ENCODE results near the gene ZNF394. TPM values are rescaled to one million over a fixed set of nuclear protein-coding genes. Genes with fewer than 3 reads are reported as not detected.
"Not testable (repeated sequence)": the region's sequence is repeated elsewhere in the genome, so short reads cannot be mapped to it uniquely, and the experiment has no call there.

Gene ZNF394
- total RNA-seq: 38.1 and 38.7 TPM in 2 replicates

- Mint-ChIP-seq H3K4me3 (peak within 1 kb of the TSS; percentile 97), H3K9me3 (peaks cover 6% of the 10 kb centered on the region), H3K4me1 (peaks cover 18% of the 10 kb centered on the region)
Observed at GRCh38 chr7:99499721-99500636, at the start of gene ZNF394. TSS of gene ZNF394 (minus strand) at chr7:99500281. CDS start at chr7:99500093, 188 bp downstream.

GRCh38 chr7:99549545-99549944 is 49.5 kb upstream of the ZNF394 start:
- peaks cover 18% of the 10 kb centered on the region for H3K4me1 Mint-ChIP-seq
- H3K4me3 Mint-ChIP-seq: not testable (repeated sequence)

More at GRCh38 chr7:99499721-99500636, at the start of gene ZNF394:
- peaks cover 48% of the 10 kb centered on the region for H3K36me3 Mint-ChIP-seq (ENCODE audit: low read depth)
- DNase-seq: peak; percentile 97
- no peaks in the 10 kb centered on the region for H3K27me3 Mint-ChIP-seq
- peak within 1 kb of the TSS; percentile 99 for H3K27ac Mint-ChIP-seq
- intact Hi-C loops (cut with micrococcal nuclease): loop anchor here (1.0 kb wide), 2 partner anchors 28 to 52 kb away; partner anchors contain the start of genes FAM200A and ZNF789

GRCh38 chr7:99545308-99545707 is 45.2 kb upstream of the ZNF394 start:
- H3K27ac Mint-ChIP-seq; intact Hi-C loops (cut with micrococcal nuclease); DNase-seq; H3K4me3 Mint-ChIP-seq; H3K27me3 Mint-ChIP-seq; H3K4me1 Mint-ChIP-seq: not testable (repeated sequence)
- Mint-ChIP-seq H3K9me3 (peaks cover 11% of the 10 kb centered on the region), H3K36me3 (ENCODE audit: low read depth) (peaks cover 47% of the 10 kb centered on the region)

More at GRCh38 chr7:99549545-99549944, 49.5 kb upstream of the ZNF394 start:
- intact Hi-C loops (cut with micrococcal nuclease); H3K9me3 Mint-ChIP-seq; DNase-seq; H3K27me3 Mint-ChIP-seq; H3K27ac Mint-ChIP-seq: not testable (repeated sequence)
- H3K36me3 Mint-ChIP-seq (ENCODE audit: low read depth): peaks cover 50% of the 10 kb centered on the region

GRCh38 chr7:99543916-99544315 is 43.8 kb upstream of the ZNF394 start:
- H3K4me1 Mint-ChIP-seq: no peaks in the 10 kb centered on the region
- H3K27ac Mint-ChIP-seq: no peak overlapping the region
- peaks cover 11% of the 10 kb centered on the region for H3K9me3 Mint-ChIP-seq
- no peak for DNase-seq
- no peaks in the 10 kb centered on the region for H3K27me3 Mint-ChIP-seq
- intact Hi-C loops (cut with micrococcal nuclease): no loop called here
- H3K4me3 Mint-ChIP-seq: no peak overlapping the region
- H3K36me3 Mint-ChIP-seq (ENCODE audit: low read depth): peaks cover 38% of the 10 kb centered on the region

- no peaks in the 10 kb centered on the region for H3K27me3 Mint-ChIP-seq
- H3K4me1 Mint-ChIP-seq: no peaks in the 10 kb centered on the region
- intact Hi-C loops (cut with micrococcal nuclease): no loop called here
- no peak overlapping the region for H3K27ac Mint-ChIP-seq
- H3K9me3 Mint-ChIP-seq: peaks cover 13% of the 10 kb centered on the region
- no peak overlapping the region for H3K4me3 Mint-ChIP-seq
- H3K36me3 Mint-ChIP-seq (ENCODE audit: low read depth): peaks cover 33% of the 10 kb centered on the region
- DNase-seq: peak; percentile 44
Observed at GRCh38 chr7:99543081-99543671, 43.1 kb upstream of the ZNF394 start.

GRCh38 chr7:99541212-99541611 is 41.1 kb upstream of the ZNF394 start:
- DNase-seq: no peak
- H3K4me1 Mint-ChIP-seq: no peaks in the 10 kb centered on the region
- no peak overlapping the region for H3K4me3 Mint-ChIP-seq
- no peaks in the 10 kb centered on the region for H3K27me3 Mint-ChIP-seq
- no peak overlapping the region for H3K27ac Mint-ChIP-seq
- peaks cover 21% of the 10 kb centered on the region for H3K9me3 Mint-ChIP-seq
- intact Hi-C loops (cut with micrococcal nuclease): no loop called here
- peaks cover 22% of the 10 kb centered on the region for H3K36me3 Mint-ChIP-seq (ENCODE audit: low read depth)

GRCh38 chr7:99540542-99540941 is 40.5 kb upstream of the ZNF394 start:
- DNase-seq: peak; percentile 47
- Mint-ChIP-seq H3K4me1 (no peaks in the 10 kb centered on the region), H3K4me3 (no peak overlapping the region), H3K27me3 (no peaks in the 10 kb centered on the region), H3K36me3 (ENCODE audit: low read depth) (peaks cover 25% of the 10 kb centered on the region), H3K9me3 (peaks cover 21% of the 10 kb centered on the region), H3K27ac (no peak overlapping the region)
- intact Hi-C loops (cut with micrococcal nuclease): no loop called here

- Mint-ChIP-seq H3K36me3 (ENCODE audit: low read depth) (peaks cover 25% of the 10 kb centered on the region), H3K4me3 (no peak overlapping the region), H3K9me3 (peaks cover 25% of the 10 kb centered on the region), H3K27ac (no peak overlapping the region), H3K27me3 (no peaks in the 10 kb centered on the region), H3K4me1 (no peaks in the 10 kb centered on the region)
- no peak for DNase-seq
- intact Hi-C loops (cut with micrococcal nuclease): no loop called here
Observed at GRCh38 chr7:99539213-99539811, 39.2 kb upstream of the ZNF394 start.

- Mint-ChIP-seq H3K9me3 (peaks cover 22% of the 10 kb centered on the region), H3K27ac (no peak overlapping the region), H3K4me3 (no peak overlapping the region), H3K36me3 (ENCODE audit: low read depth) (peaks cover 45% of the 10 kb centered on the region), H3K27me3 (no peaks in the 10 kb centered on the region), H3K4me1 (no peaks in the 10 kb centered on the region)
- intact Hi-C loops (cut with micrococcal nuclease): no loop called here
- no peak for DNase-seq
Observed at GRCh38 chr7:99535667-99536066, 35.6 kb upstream of the ZNF394 start.

- Mint-ChIP-seq H3K27ac (no peak overlapping the region), H3K27me3 (no peaks in the 10 kb centered on the region), H3K4me1 (no peaks in the 10 kb centered on the region), H3K36me3 (ENCODE audit: low read depth) (peaks cover 80% of the 10 kb centered on the region), H3K4me3 (no peak overlapping the region), H3K9me3 (peaks cover 9% of the 10 kb centered on the region)
- DNase-seq: no peak
- intact Hi-C loops (cut with micrococcal nuclease): no loop called here
Observed at GRCh38 chr7:99531354-99531765, 31.3 kb upstream of the ZNF394 start.

- Mint-ChIP-seq H3K9me3 (peaks cover 7% of the 10 kb centered on the region), H3K4me1 (peaks cover 1% of the 10 kb centered on the region), H3K27ac (no peak overlapping the region), H3K36me3 (ENCODE audit: low read depth) (peaks cover 75% of the 10 kb centered on the region), H3K27me3 (no peaks in the 10 kb centered on the region), H3K4me3 (no peak overlapping the region)
- intact Hi-C loops (cut with micrococcal nuclease): no loop called here
- DNase-seq: peak; percentile 61
Observed at GRCh38 chr7:99525713-99526440, 25.8 kb upstream of the ZNF394 start.

- DNase-seq: no peak
- H3K4me3 Mint-ChIP-seq: no peak overlapping the region
- no peaks in the 10 kb centered on the region for H3K27me3 Mint-ChIP-seq
- peaks cover 57% of the 10 kb centered on the region for H3K36me3 Mint-ChIP-seq (ENCODE audit: low read depth)
- H3K9me3 Mint-ChIP-seq: peaks cover 7% of the 10 kb centered on the region
- intact Hi-C loops (cut with micrococcal nuclease): no loop called here
- H3K27ac Mint-ChIP-seq: no peak overlapping the region
- H3K4me1 Mint-ChIP-seq: peaks cover 1% of the 10 kb centered on the region
Observed at GRCh38 chr7:99521399-99521798, 21.3 kb upstream of the ZNF394 start.

- intact Hi-C loops (cut with micrococcal nuclease): no loop called here
- Mint-ChIP-seq H3K36me3 (ENCODE audit: low read depth) (peaks cover 43% of the 10 kb centered on the region), H3K27me3 (no peaks in the 10 kb centered on the region), H3K4me3 (no peak overlapping the region), H3K4me1 (peaks cover 2% of the 10 kb centered on the region), H3K27ac (no peak overlapping the region), H3K9me3 (no peaks in the 10 kb centered on the region)
- no peak for DNase-seq
Observed at GRCh38 chr7:99514050-99514449, 14.0 kb upstream of the ZNF394 start.
